ENCODE data around the gene HGD. TPM values are rescaled to one million over a fixed set of nuclear protein-coding genes. Genes with fewer than 3 reads are reported as not detected.

The HGD gene
- total and polyA plus RNA-seq, 11 donors: 0.16 to 0.62 (median 0.56) TPM; not detected in 8

GRCh38 chr3:120705884-120706582, 24.0 kb upstream of the HGD start:
- TF ChIP-seq, protein P1, sequence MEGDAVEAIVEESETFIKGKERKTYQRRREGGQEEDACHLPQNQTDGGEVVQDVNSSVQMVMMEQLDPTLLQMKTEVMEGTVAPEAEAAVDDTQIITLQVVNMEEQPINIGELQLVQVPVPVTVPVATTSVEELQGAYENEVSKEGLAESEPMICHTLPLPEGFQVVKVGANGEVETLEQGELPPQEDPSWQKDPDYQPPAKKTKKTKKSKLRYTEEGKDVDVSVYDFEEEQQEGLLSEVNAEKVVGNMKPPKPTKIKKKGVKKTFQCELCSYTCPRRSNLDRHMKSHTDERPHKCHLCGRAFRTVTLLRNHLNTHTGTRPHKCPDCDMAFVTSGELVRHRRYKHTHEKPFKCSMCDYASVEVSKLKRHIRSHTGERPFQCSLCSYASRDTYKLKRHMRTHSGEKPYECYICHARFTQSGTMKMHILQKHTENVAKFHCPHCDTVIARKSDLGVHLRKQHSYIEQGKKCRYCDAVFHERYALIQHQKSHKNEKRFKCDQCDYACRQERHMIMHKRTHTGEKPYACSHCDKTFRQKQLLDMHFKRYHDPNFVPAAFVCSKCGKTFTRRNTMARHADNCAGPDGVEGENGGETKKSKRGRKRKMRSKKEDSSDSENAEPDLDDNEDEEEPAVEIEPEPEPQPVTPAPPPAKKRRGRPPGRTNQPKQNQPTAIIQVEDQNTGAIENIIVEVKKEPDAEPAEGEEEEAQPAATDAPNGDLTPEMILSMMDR (IDR thresholded peaks at IDR 0.05): no peak
- no peak for TF ChIP-seq POLR2A (IDR thresholded peaks at IDR 0.05)
- no peaks in the 10 kb centered on the region for H3K27me3 ChIP-seq
- peaks cover 0 to 51% (median 25%) of the 10 kb centered on the region in 9 donors for H3K36me3 ChIP-seq
- DNase-seq: no peak
- ATAC-seq: no peak
- no peak overlapping the region for H3K27ac ChIP-seq
- 93 to 96% (median 94%) methylated on average over 5 of the region's 5 CpGs for WGBS, 4 donors
- H3K9me3 ChIP-seq: peaks cover 0 to 15% (median 0%) of the 10 kb centered on the region in 12 donors
- no peak overlapping the region for H3K4me3 ChIP-seq
- intact Hi-C loops (cut with DNase I): no loop called here
- H3K4me1 ChIP-seq: no peaks in the 10 kb centered on the region

DNA sequence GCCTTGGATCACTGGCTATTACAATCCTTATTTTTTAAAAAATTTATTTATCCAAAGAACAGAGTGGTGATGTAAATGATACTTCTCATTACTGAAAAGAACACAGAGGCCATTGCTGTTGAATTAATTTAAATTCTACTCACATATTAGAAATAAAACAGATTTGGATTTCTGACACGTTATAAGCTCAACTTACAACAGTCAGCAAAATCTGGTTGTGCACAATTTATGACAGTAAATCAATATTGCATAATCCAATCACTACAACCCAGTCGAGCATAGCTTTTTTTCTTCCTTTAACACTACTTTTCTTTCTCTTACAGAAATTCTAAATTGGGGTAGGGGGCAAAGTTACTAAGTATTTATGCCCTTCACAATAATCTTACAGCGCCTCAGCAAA, 17.3 kb upstream of the HGD start:
- TF ChIP-seq, protein P1 (IDR thresholded peaks at IDR 0.05): no peak
- no peak for TF ChIP-seq POLR2A (IDR thresholded peaks at IDR 0.05)
- H3K36me3 ChIP-seq: peaks cover 0 to 32% (median 16%) of the 10 kb centered on the region in 9 donors
- DNase-seq (no peak), ATAC-seq (no peak)
- H3K4me3 ChIP-seq: no peak overlapping the region
- intact Hi-C loops (cut with DNase I): no loop called here
- peaks cover 0 to 15% (median 0%) of the 10 kb centered on the region in 12 donors for H3K9me3 ChIP-seq
- no peak overlapping the region for H3K27ac ChIP-seq
- H3K27me3 ChIP-seq: no peaks in the 10 kb centered on the region
- H3K4me1 ChIP-seq: no peaks in the 10 kb centered on the region
- WGBS, 4 donors: 89 to 97% (median 95%) methylated on average over 3 of the region's 3 CpGs

- no peak for TF ChIP-seq POLR2A (IDR thresholded peaks at IDR 0.05)
- TF ChIP-seq, protein P1 (IDR thresholded peaks at IDR 0.05): no peak
- Histone ChIP-seq H3K4me3 (no peak overlapping the region), H3K27me3 (no peaks in the 10 kb centered on the region), H3K27ac (no peak overlapping the region), H3K36me3 (peaks cover 0 to 55% (median 17%) of the 10 kb centered on the region in 9 donors), H3K9me3 (no peaks in the 10 kb centered on the region), H3K4me1 (peaks cover 0 to 14% (median 0%) of the 10 kb centered on the region in 12 donors)
- ATAC-seq (no peak), DNase-seq (no peak)
- WGBS, 4 donors: 89 to 98% (median 93%) methylated on average over 1 of the region's 1 CpG
- intact Hi-C loops (cut with DNase I): no loop called here
These were observed 11.6 kb upstream of the HGD start for GRCh38 chr3:120693439-120694171.

DNA sequence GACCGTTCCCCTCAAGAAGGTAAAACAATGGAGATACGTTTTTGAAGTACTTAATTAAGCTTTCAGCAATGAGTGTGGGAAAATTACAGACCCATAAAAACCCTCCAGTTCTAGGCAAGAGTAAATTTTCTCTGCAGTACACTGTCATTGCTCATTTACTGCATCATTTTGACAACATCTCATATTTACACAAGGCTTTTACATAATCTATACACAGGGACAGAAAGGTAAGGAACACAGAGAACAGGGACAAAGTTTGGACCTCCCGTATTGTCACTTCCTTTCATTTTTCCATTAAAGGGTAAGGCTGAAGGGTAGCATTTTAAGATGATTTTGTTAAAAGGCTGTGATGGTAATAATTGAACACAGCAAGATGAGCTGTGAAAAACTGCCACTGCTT, 7.4 kb upstream of the HGD start:
- 85 to 93% (median 91%) methylated on average over 3 of the region's 3 CpGs for WGBS, 4 donors
- H3K27ac ChIP-seq: no peak overlapping the region
- peaks cover 0 to 14% (median 0%) of the 10 kb centered on the region in 12 donors for H3K4me1 ChIP-seq
- intact Hi-C loops (cut with DNase I): loop anchor here in 1 of 10 donors (5.0 kb wide), 1 partner anchor 47 kb away; no protein-coding TSS in a partner anchor
- DNase-seq (no peak), ATAC-seq (no peak)
- no peaks in the 10 kb centered on the region for H3K27me3 ChIP-seq
- H3K9me3 ChIP-seq: no peaks in the 10 kb centered on the region
- H3K4me3 ChIP-seq: no peak overlapping the region
- TF ChIP-seq POLR2A (IDR thresholded peaks at IDR 0.05): no peak
- TF ChIP-seq, protein P1 (IDR thresholded peaks at IDR 0.05): no peak
- H3K36me3 ChIP-seq: peaks cover 0 to 34% (median 10%) of the 10 kb centered on the region in 9 donors
